Immature natural killer cell (primary cell): Measurements from ENCODE around the gene HASPIN. TPM values are rescaled to one million over a fixed set of nuclear protein-coding genes. Genes with fewer than 3 reads are reported as not detected.
"Not testable (repeated sequence)": the region's sequence is repeated elsewhere in the genome, so short reads cannot be mapped to it uniquely, and the experiment has no call there.

Experiments used
- DNase-seq, 3 donors: peaks; one replicate each; pipeline ENCODE4 v3.0.0; 2022; ENCODE audit warnings: mixed read lengths in 1 of 3
- H3K27ac Mint-ChIP-seq, 6 donors: one replicate each; pipeline ENCODE4 v1.8.0; 2020; ENCODE audit warnings: mixed read lengths in 6 of 6, mild to moderate bottlenecking in 5 of 6, inconsistent platforms in 4 of 6, moderate library complexity in 3 of 6
- H3K27me3 Mint-ChIP-seq, 3 donors: one replicate each; pipeline ENCODE4 v1.8.0; 2020 to 2021; ENCODE audit warnings: low read depth in 3 of 3, mild to moderate bottlenecking in 3 of 3, mixed read lengths in 3 of 3, moderate library complexity in 3 of 3, inconsistent platforms in 1 of 3
- H3K36me3 Mint-ChIP-seq, 3 donors: one replicate each; pipeline ENCODE4 v1.8.0; 2020; ENCODE audit warnings: mixed read lengths in 3 of 3, inconsistent platforms in 2 of 3, mild to moderate bottlenecking in 2 of 3
- H3K4me1 Mint-ChIP-seq, 2 donors: one replicate each; pipeline ENCODE4 v1.8.0; 2020; ENCODE audit warnings: inconsistent platforms in 2 of 2, mild to moderate bottlenecking in 2 of 2, mixed read lengths in 2 of 2, moderate library complexity in 1 of 2
- H3K4me3 Mint-ChIP-seq, 5 donors: one replicate each; pipeline ENCODE4 v1.8.0; 2020; ENCODE audit warnings: mild to moderate bottlenecking in 5 of 5, mixed read lengths in 5 of 5, inconsistent platforms in 3 of 5, moderate library complexity in 3 of 5
- H3K9me3 Mint-ChIP-seq, 6 donors: one replicate each; pipeline ENCODE4 v1.8.0; 2020; ENCODE audit warnings: mild to moderate bottlenecking in 6 of 6, mixed read lengths in 6 of 6, inconsistent platforms in 4 of 6, moderate library complexity in 3 of 6
- polyA plus RNA-seq, 3 donors: library from polyadenylated mRNA; unstranded; fragments of 300-500 nt; fragmentation: Illumina TruSeq; gene quantifications; one replicate each; pipeline ENCODE4 v1.2.3, GENCODE V29; 2021

Gene HASPIN
- polyA plus RNA-seq, 3 donors from 2014 or later: 0.20 to 0.47 TPM; not detected in 1

GRCh38 chr17:3704931-3705717, 18.6 kb upstream of the HASPIN start:
- peak in 2 of 3 donors; percentile 29 to 36 for DNase-seq
- Mint-ChIP-seq H3K27me3 (peaks cover 0 to 4% (median 0%) of the 10 kb centered on the region in 3 donors), H3K9me3 (no peaks in the 10 kb centered on the region), H3K27ac (peak overlapping the region; percentile 5 to 44 (median 39)), H3K4me1 (peaks cover 32 to 33% of the 10 kb centered on the region in 2 donors), H3K36me3 (no peaks in the 10 kb centered on the region), H3K4me3 (peak overlapping the region; percentile 12 to 49 (median 26))

GRCh38 chr17:3705718-3705984, 18.1 kb upstream of the HASPIN start:
- DNase-seq, H3K9me3 Mint-ChIP-seq, H3K27me3 Mint-ChIP-seq, H3K36me3 Mint-ChIP-seq: not testable (repeated sequence)
- Mint-ChIP-seq H3K27ac (peak overlapping the region in 3 of 6 donors; percentile 5 to 38 (median 11)), H3K4me3 (peak overlapping the region in 2 of 5 donors; percentile 23 to 26), H3K4me1 (peaks cover 35 to 36% of the 10 kb centered on the region in 2 donors)

GRCh38 chr17:3708366-3708765, 15.3 kb upstream of the HASPIN start:
- Mint-ChIP-seq H3K27ac (peak overlapping the region in 4 of 6 donors; percentile 11 to 71 (median 31)), H3K36me3 (peaks cover 4 to 5% (median 5%) of the 10 kb centered on the region in 3 donors), H3K4me1 (peaks cover 57 to 63% of the 10 kb centered on the region in 2 donors), H3K27me3 (peaks cover 8 to 12% (median 8%) of the 10 kb centered on the region in 3 donors), H3K4me3 (no peak overlapping the region), H3K9me3 (no peaks in the 10 kb centered on the region)
- DNase-seq: no peak

- H3K27ac Mint-ChIP-seq: peak overlapping the region; percentile 61 to 95 (median 84)
- H3K36me3 Mint-ChIP-seq: peaks cover 12 to 17% (median 12%) of the 10 kb centered on the region in 3 donors
- peaks cover 45 to 53% of the 10 kb centered on the region in 2 donors for H3K4me1 Mint-ChIP-seq
- peak; percentile 81 to 85 (median 83) for DNase-seq
- H3K27me3 Mint-ChIP-seq: peaks cover 6 to 12% (median 12%) of the 10 kb centered on the region in 3 donors
- H3K9me3 Mint-ChIP-seq: no peaks in the 10 kb centered on the region
- peak overlapping the region; percentile 44 to 81 (median 61) for H3K4me3 Mint-ChIP-seq
Measured at GRCh38 chr17:3710951-3711383, 12.7 kb upstream of the HASPIN start.

- Mint-ChIP-seq H3K9me3 (no peaks in the 10 kb centered on the region), H3K4me1 (peaks cover 43 to 53% of the 10 kb centered on the region in 2 donors), H3K36me3 (peaks cover 19 to 36% (median 25%) of the 10 kb centered on the region in 3 donors), H3K4me3 (peak overlapping the region; percentile 49 to 81 (median 70)), H3K27me3 (peaks cover 6 to 12% (median 12%) of the 10 kb centered on the region in 3 donors), H3K27ac (peak overlapping the region; percentile 68 to 95 (median 84))
- DNase-seq: peak; percentile 62 to 65 (median 64)
Measured at GRCh38 chr17:3712811-3713463, 10.8 kb upstream of the HASPIN start.

GRCh38 chr17:3715296-3715695, 8.4 kb upstream of the HASPIN start:
- DNase-seq: no peak
- Mint-ChIP-seq H3K36me3 (peaks cover 23 to 47% (median 32%) of the 10 kb centered on the region in 3 donors), H3K27me3 (peaks cover 7 to 12% (median 12%) of the 10 kb centered on the region in 3 donors), H3K27ac (peak overlapping the region in 3 of 6 donors; percentile 56 to 90 (median 82)), H3K9me3 (no peaks in the 10 kb centered on the region), H3K4me3 (peak overlapping the region in 1 of 5 donors; percentile 64), H3K4me1 (peaks cover 33 to 50% of the 10 kb centered on the region in 2 donors)

- no peak for DNase-seq
- peaks cover 21 to 36% of the 10 kb centered on the region in 2 donors for H3K4me1 Mint-ChIP-seq
- peaks cover 19 to 42% (median 31%) of the 10 kb centered on the region in 3 donors for H3K36me3 Mint-ChIP-seq
- peak overlapping the region in 1 of 6 donors; percentile 51 for H3K27ac Mint-ChIP-seq
- no peak overlapping the region for H3K4me3 Mint-ChIP-seq
- H3K9me3 Mint-ChIP-seq: no peaks in the 10 kb centered on the region
- H3K27me3 Mint-ChIP-seq: peaks cover 1 to 6% (median 5%) of the 10 kb centered on the region in 3 donors
Measured at GRCh38 chr17:3718201-3718600, 5.5 kb upstream of the HASPIN start.

- no peak for DNase-seq
- no peak overlapping the region for H3K27ac Mint-ChIP-seq
Measured at GRCh38 chr17:3719265-3719664, 4.4 kb upstream of the HASPIN start.

GRCh38 chr17:3722716-3723115, 987 bp upstream of the HASPIN start:
- H3K9me3 Mint-ChIP-seq: no peaks in the 10 kb centered on the region
- no peak for DNase-seq
- peak overlapping the region; percentile 93 to 95 (median 93) for H3K4me3 Mint-ChIP-seq
- H3K27ac Mint-ChIP-seq: peak overlapping the region in 5 of 6 donors; percentile 76 to 93 (median 92)
- peaks cover 1 to 11% (median 4%) of the 10 kb centered on the region in 3 donors for H3K27me3 Mint-ChIP-seq
- peaks cover 28 to 36% of the 10 kb centered on the region in 2 donors for H3K4me1 Mint-ChIP-seq
- H3K36me3 Mint-ChIP-seq: peaks cover 4 to 13% (median 13%) of the 10 kb centered on the region in 3 donors

More at GRCh38 chr17:3719265-3719664, 4.4 kb upstream of the HASPIN start:
- Mint-ChIP-seq H3K4me1 (peaks cover 23 to 35% of the 10 kb centered on the region in 2 donors), H3K4me3 (no peak overlapping the region), H3K27me3 (peaks cover 1 to 11% (median 7%) of the 10 kb centered on the region in 3 donors), H3K9me3 (no peaks in the 10 kb centered on the region), H3K36me3 (peaks cover 19 to 42% (median 31%) of the 10 kb centered on the region in 3 donors)

GRCh38 chr17:3723188-3723555, 531 bp upstream of the HASPIN start:
- Mint-ChIP-seq H3K9me3 (no peaks in the 10 kb centered on the region), H3K27me3 (peaks cover 1 to 11% (median 4%) of the 10 kb centered on the region in 3 donors), H3K27ac (peak overlapping the region; percentile 76 to 93 (median 86)), H3K36me3 (peaks cover 4 to 11% (median 10%) of the 10 kb centered on the region in 3 donors), H3K4me3 (peak overlapping the region; percentile 93 to 95 (median 93)), H3K4me1 (peaks cover 28 to 36% of the 10 kb centered on the region in 2 donors)
- DNase-seq: peak in 1 of 3 donors; percentile 7

- peak overlapping the region; percentile 72 to 93 (median 81) for H3K4me3 Mint-ChIP-seq
- H3K27me3 Mint-ChIP-seq: peaks cover 1 to 11% (median 4%) of the 10 kb centered on the region in 3 donors
- H3K4me1 Mint-ChIP-seq: peaks cover 28 to 30% of the 10 kb centered on the region in 2 donors
- peaks cover 0 to 4% (median 4%) of the 10 kb centered on the region in 3 donors for H3K36me3 Mint-ChIP-seq
- DNase-seq: no peak
- no peak overlapping the region for H3K27ac Mint-ChIP-seq
- no peaks in the 10 kb centered on the region for H3K9me3 Mint-ChIP-seq
Measured at GRCh38 chr17:3724378-3725077, 825 bp downstream of the HASPIN start.

GRCh38 chr17:3727041-3727440, 3.3 kb downstream of the HASPIN start:
- H3K4me1 Mint-ChIP-seq: peaks cover 22 to 25% of the 10 kb centered on the region in 2 donors
- H3K27ac Mint-ChIP-seq: peak overlapping the region in 1 of 6 donors; percentile 8

GRCh38 chr17:3728099-3728498, 4.4 kb downstream of the HASPIN start:
- DNase-seq, H3K27ac Mint-ChIP-seq, H3K36me3 Mint-ChIP-seq, H3K9me3 Mint-ChIP-seq, H3K27me3 Mint-ChIP-seq, H3K4me3 Mint-ChIP-seq: not testable (repeated sequence)
- H3K4me1 Mint-ChIP-seq: peaks cover 12 to 16% of the 10 kb centered on the region in 2 donors

More at GRCh38 chr17:3727041-3727440, 3.3 kb downstream of the HASPIN start:
- no peak for DNase-seq
- Mint-ChIP-seq H3K9me3 (no peaks in the 10 kb centered on the region), H3K4me3 (no peak overlapping the region), H3K27me3 (peaks cover 2 to 11% (median 4%) of the 10 kb centered on the region in 3 donors), H3K36me3 (no peaks in the 10 kb centered on the region)
